NCI-H524 treated with DMSO at 0.1 percent for 48 hours (cell line): Measurements from ENCODE around the gene DLG5.

ENCODE experiments used
- DNase-seq: peaks from one replicate; lab custom pipeline; 2025; lab: John Stamatoyannopoulos, UW

The DLG5 gene

GRCh38 chr10:77818378-77818777, 108.2 kb downstream of the DLG5 start:
- no peak for DNase-seq

GRCh38 chr10:77817541-77817940, 109.0 kb downstream of the DLG5 start:
- no peak for DNase-seq

- no peak for DNase-seq
Measured at GRCh38 chr10:77816311-77816710, 110.2 kb downstream of the DLG5 start.

DNA sequence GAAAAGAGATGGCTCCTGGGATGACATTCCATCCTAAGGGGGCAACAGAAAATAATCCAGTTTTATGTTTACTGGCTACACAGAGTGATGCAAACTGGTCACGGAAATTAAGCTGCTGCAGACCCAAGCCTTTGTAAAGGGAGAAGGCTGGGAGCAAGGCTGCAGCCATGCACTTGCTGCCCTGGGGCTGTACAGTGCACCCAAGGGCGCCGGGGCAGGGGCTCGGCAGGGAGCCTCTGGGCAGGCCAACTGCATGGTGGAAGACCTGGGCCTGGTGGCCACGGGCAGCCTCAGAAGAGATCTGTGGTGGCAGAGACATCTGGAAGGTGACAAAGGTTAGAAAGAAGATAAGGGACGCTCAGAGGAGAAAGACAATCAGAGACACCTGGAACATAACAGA, 113.8 kb downstream of the DLG5 start:
- DNase-seq: no peak

DNA sequence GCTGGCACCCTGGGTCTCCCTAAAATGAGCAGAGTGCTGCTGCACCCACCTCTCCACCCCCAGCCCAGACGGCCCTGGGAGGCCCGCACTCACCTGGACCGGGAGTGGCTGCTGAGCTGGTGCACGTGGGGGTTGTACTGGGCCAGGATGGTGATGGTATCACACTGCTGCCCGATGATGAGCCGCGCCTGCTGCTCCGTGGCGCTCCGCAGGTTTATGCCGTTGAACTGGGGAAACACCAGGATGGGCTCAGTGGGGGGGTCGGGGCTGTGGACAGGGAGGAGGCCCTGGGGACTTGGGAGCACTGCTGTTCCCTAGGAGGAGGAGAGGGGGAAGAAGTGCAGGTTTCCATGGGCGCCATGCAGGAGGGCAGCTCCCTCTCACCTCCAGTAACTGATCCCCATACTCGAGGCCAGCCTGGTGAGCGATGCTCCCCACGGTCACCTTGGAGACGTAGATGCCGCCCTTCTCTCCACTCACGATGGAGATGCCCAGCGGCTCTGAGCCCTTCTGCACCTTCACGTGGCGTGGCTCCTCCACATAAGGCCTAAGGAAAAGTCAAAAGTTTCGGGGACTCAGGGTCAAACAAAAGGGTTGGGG, 114.6 kb downstream of the DLG5 start:
- DNase-seq: no peak

- DNase-seq: no peak
Measured at GRCh38 chr10:77810446-77811335, 115.9 kb downstream of the DLG5 start.

DNA sequence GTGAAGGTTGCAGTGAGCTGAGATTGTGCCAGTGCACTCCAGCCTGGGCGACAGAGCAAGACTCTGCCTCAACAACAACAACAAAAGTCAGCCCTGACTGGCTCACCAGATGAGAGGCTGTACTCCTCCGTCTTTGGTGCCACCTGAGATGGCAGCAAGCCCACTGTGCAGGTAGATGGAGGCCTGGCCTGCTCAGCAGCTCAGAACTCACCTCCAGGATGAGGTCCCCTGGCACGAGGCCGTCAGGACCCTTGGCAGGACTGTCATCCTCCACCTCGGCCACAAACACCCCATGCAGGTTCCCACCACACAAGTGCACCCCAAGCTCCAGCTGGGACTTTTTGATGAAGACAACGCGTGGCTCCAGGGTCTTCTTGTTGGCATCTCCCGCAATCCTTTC, 117.2 kb downstream of the DLG5 start:
- no peak for DNase-seq

DNA sequence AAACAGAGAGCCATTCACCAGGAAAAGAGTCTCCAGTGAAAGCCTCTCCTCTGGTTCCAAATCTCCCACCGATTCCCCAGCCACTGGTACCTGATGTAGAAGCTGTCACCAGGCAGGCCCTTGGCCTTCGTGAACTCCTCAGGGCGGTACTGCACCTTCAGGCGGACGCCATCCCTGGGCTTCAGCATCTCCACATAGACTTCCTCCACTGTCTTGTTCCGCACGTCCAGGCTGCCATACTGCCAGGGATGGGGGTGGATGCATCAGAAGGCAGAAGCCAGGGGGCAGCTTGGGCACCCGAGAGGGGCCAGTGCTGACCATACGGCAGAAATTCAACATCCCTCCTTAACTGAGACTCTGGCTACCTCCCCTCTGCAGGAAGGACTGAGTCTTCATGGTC, 118.8 kb downstream of the DLG5 start:
- DNase-seq: no peak

DNA sequence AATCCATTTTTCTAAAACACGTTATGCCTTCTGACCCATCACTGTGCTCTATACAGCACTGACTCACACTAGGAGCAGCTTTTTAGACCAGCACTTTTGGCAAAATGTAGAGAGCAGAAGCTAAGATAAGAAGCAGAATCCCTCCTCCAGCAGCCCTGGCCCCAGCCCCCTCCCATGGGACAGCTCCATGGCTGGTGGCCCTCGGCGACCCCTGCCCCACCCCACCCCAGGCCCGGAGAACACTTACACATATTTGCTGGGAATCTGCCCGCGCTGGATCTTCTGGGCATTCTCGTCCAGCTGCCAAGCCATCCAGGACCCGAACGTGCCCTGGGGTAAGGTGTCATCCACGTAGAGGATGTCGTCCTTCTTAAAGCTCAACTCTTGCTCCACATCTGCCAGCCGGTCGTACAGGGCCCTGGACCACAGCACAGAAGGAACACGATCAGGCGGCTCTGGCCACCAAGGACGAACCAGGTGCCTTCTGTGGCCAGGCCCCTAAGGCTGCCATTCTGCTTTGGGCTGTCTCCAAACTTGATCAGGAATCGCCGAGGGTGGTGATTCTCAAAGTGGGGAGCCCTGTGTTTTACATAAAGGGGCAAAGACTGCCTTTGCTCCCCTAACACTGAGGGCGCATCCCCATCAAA, 119.9 kb downstream of the DLG5 start:
- no peak for DNase-seq

- DNase-seq: no peak
Measured at GRCh38 chr10:77805676-77806075, 120.9 kb downstream of the DLG5 start.

DNA sequence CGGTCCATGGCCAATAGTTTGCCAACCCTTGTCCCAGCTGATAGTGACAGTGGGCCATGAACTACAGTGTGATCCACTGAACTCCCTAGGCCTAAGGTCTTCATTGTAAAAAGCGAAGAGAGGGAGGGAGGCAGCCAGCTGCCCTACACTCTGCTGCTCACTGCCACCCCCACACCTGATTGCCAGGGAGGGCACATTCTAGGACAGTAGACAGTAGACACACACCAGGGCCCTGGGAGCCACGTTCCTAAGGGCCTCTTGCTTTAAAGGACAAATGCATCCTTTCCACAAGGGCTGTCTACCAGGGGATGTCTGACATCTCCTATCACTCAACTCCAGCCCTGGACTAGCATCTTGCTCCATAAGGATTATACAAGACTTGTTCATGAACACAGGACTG, 122.2 kb downstream of the DLG5 start:
- DNase-seq: no peak

- DNase-seq: no peak
Measured at GRCh38 chr10:77801474-77802161, 124.9 kb downstream of the DLG5 start.

DNA sequence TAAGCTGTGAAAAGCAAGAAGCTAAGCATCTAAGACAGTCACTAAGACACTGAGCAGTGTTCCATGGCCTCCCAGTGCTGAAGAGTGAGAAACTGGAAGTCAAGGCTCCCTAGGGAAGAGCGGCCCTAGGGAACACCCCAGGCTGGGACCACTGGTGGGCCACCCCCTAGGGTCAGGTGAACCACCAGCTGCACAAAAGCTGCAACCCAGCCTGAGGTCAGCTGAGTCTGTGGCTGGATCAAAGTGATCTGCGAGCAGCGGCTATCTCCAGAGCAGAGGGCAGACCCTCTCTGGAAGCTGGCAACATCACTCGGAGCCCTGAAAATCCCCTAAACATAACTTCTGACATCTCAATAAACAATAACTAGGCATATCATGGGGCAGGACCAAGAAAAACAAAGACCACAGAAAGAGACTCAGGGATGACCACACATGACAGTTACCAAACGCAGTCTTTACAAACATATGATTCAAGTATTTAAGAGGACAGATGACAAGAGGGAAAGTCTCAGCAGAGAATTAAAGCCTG, 125.8 kb downstream of the DLG5 start:
- DNase-seq: no peak

- no peak for DNase-seq
Measured at GRCh38 chr10:77800320-77800719, 126.2 kb downstream of the DLG5 start.

GRCh38 chr10:77799352-77799751, 127.2 kb downstream of the DLG5 start:
- no peak for DNase-seq

GRCh38 chr10:77798940-77799339, 127.6 kb downstream of the DLG5 start:
- DNase-seq: no peak

DNA sequence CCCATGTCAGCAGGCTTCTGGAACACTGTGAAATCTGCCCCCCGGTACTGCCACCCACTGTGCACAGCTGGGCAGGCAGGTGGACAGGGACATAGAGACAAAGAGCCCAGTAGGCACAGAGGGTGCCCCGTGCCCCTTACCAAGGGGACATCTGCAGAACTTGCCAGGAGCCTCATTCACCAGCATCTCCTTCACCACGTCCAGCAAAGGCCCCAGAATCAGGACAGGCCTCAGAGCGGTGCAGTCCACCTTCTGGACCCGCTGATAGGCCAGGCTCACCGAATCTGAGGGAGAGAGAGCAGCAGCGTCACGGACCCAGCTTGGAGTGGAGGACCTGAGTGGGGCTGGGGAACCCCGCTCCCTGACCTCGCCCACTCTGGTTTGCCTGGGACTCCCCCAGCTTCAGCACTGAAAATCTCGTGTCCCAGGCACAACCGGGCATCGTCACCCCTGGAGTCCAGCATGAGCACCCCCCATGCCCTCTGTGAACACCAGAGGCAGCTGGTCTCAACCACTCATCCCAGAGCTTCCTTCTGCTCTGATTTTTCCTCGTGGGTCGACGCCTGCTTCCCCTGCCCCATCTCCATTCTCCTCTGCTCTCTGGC, 130.1 kb downstream of the DLG5 start:
- DNase-seq: no peak

- no peak for DNase-seq
Measured at GRCh38 chr10:77795426-77796055, 131.0 kb downstream of the DLG5 start.

DNA sequence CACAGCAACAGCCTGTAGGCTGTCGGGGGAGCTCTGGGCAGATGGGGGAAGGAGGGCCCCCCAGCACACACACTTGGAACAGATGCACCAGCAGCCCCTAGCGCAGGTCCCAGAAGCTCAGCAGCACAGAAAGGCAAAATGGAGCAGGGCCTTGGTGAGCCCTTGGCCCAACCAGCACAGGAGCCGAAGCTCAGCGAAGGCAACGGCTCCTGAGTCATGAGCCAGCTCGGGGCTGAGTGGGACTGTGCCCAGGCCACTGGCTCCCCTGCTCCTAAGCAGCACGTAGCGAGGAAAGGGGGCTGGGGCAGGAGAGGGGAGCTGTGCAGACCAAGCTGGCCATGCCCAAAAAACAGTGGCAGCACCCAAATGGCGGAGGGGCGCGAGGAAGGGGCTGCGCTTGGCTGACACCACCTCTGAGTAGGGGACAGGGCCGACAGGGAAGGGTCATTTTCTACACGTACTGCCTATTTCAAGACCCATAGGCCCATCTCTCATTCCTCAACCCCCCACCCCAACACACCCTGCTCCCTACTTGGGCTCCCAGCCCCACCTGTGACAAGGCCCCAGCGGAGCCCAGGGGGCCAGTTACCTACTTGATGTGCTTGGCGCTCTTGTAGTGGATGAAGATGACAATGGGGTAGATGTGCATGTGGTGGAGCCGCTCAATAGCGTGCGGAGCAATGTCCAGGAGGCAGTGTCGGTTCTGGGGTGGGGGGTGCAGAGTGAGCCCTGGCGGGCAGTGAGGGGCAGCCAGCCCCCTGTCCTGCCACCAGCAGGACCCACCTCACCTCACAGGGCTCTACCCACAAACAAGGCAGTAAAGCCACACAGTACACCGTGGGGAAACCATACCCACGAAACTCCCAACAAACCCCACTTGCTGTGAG, 132.1 kb downstream of the DLG5 start:
- no peak for DNase-seq

DNA sequence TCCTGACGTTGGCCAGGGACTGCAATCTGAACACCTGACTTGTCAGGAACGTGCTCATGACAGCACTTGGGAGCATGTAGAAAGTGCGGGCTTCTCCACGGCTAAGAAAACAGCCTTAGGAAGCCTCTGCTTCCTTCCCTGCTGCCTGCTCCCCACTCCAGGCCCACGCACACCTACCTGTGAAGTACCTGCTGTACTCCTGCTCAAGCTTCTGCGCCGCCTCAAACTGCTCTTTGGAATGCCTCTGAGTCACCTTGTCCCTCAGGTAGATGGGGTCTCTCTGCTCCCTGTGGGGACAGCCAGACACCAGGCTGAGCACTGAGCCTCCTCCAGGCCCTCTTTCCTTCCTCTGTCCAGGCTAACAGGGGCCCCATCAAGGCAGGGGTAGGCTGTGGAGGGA, 132.7 kb downstream of the DLG5 start:
- DNase-seq: no peak
